CD14-positive monocyte (primary cell): ENCODE results near the gene PIGO. TPM values are rescaled to one million over a fixed set of nuclear protein-coding genes. Genes with fewer than 3 reads are reported as not detected.

ENCODE experiments used
- DNase-seq, 3 donors: peaks; one replicate each; pipeline ENCODE4 v3.0.0-alpha.2; 2011 to 2022
- H2AFZ ChIP-seq: 2 replicates; pipeline ENCODE4 v1.6.0; 2012; ENCODE audit warnings: mild to moderate bottlenecking, low read depth, low read length, inconsistent platforms; ENCODE audit not compliant: insufficient read depth, poor library complexity, severe bottlenecking
- H3K27ac ChIP-seq, 2 donors: 1 replicate in 1 of 2; 2 replicates in 1 of 2; pipeline ENCODE4 v1.5.1; 2012 to 2013; ENCODE audit warnings: low read length in 2 of 2, control low read depth in 1 of 2, inconsistent platforms in 1 of 2, low read depth in 1 of 2, mild to moderate bottlenecking in 1 of 2
- H3K27me3 ChIP-seq, 2 donors: one replicate each; pipeline versions ENCODE4 v1.6.0 to v1.6.1; 2011 to 2013; ENCODE audit warnings: low read length in 2 of 2; ENCODE audit not compliant: control insufficient read depth in 2 of 2, insufficient read depth in 2 of 2
- H3K36me3 ChIP-seq, 2 donors: replicated peaks in 1 of 2; 1 replicate in 1 of 2; 2 replicates in 1 of 2; pipeline versions ENCODE4 v1.5.1 to v1.6.1; 2012 to 2013; ENCODE audit warnings: low read length in 2 of 2, control low read depth in 1 of 2, inconsistent platforms in 1 of 2, mild to moderate bottlenecking in 1 of 2; ENCODE audit not compliant: insufficient read depth in 2 of 2, control insufficient read depth in 1 of 2
- H3K4me1 ChIP-seq, 2 donors: 1 replicate in 1 of 2; 2 replicates in 1 of 2; pipeline versions ENCODE4 v1.5.1 to v1.6.1; 2012 to 2013; ENCODE audit warnings: low read length in 2 of 2, control low read depth in 1 of 2, inconsistent platforms in 1 of 2, mild to moderate bottlenecking in 1 of 2, moderate library complexity in 1 of 2; ENCODE audit not compliant: insufficient read depth in 2 of 2, control insufficient read depth in 1 of 2
- H3K4me2 ChIP-seq: replicated peaks from 2 replicates; pipeline ENCODE3; 2012; ENCODE audit warnings: low read length, moderate library complexity, mild to moderate bottlenecking; ENCODE audit not compliant: poor library complexity, severe bottlenecking; ENCODE audit errors: extremely low read depth
- H3K4me3 ChIP-seq, 3 experiments: fragments of 200-600 bp in 1 of 3; sonication (generic) in 1 of 3; replicated peaks in 1 of 3; 1 replicate in 2 of 3; 2 replicates in 1 of 3; pipeline ENCODE4 v1.5.1; 2011 to 2013; ENCODE audit warnings: low read length in 3 of 3, mild to moderate bottlenecking in 3 of 3, control low read depth in 2 of 3, low read depth in 2 of 3, inconsistent platforms in 1 of 3, moderate library complexity in 1 of 3
- H3K79me2 ChIP-seq: 2 replicates; pipeline ENCODE4 v1.6.0; 2012; ENCODE audit warnings: mild to moderate bottlenecking, control low read depth, inconsistent platforms, low read length, moderate library complexity; ENCODE audit not compliant: insufficient read depth
- H3K9ac ChIP-seq: 2 replicates; pipeline ENCODE4 v1.6.0; 2017; ENCODE audit warnings: low read length, mild to moderate bottlenecking; ENCODE audit not compliant: insufficient read depth, poor library complexity, severe bottlenecking
- H3K9me3 ChIP-seq, 2 donors: replicated peaks in 1 of 2; 1 replicate in 1 of 2; 2 replicates in 1 of 2; pipeline versions ENCODE4 v1.5.1 to v1.6.1; 2012 to 2013; ENCODE audit warnings: low read length in 2 of 2, control low read depth in 1 of 2; ENCODE audit not compliant: control insufficient read depth in 1 of 2, insufficient read depth in 1 of 2
- H4K20me1 ChIP-seq: 2 replicates; pipeline ENCODE4 v1.6.0; 2012; ENCODE audit warnings: mild to moderate bottlenecking, low read length, control low read depth, moderate library complexity; ENCODE audit not compliant: insufficient read depth
- H3K27ac Mint-ChIP-seq, 7 donors: one replicate each; pipeline ENCODE4 v1.8.0; 2020; ENCODE audit warnings: mild to moderate bottlenecking in 7 of 7, mixed read lengths in 7 of 7, moderate library complexity in 6 of 7, inconsistent platforms in 2 of 7
- H3K27me3 Mint-ChIP-seq, 3 donors: one replicate each; pipeline ENCODE4 v1.8.0; 2021 to 2022; ENCODE audit warnings: low read depth in 3 of 3, mild to moderate bottlenecking in 3 of 3, mixed read lengths in 3 of 3, moderate library complexity in 3 of 3, inconsistent platforms in 1 of 3
- H3K36me3 Mint-ChIP-seq, 2 donors: one replicate each; pipeline ENCODE4 v1.8.0; 2020; ENCODE audit warnings: mixed read lengths in 2 of 2, inconsistent platforms in 1 of 2, mild to moderate bottlenecking in 1 of 2
- H3K4me1 Mint-ChIP-seq: one replicate; pipeline ENCODE4 v1.8.0; 2020; ENCODE audit warnings: mild to moderate bottlenecking, mixed read lengths
- H3K4me3 Mint-ChIP-seq, 2 donors: one replicate each; pipeline ENCODE4 v1.8.0; 2020; ENCODE audit warnings: mild to moderate bottlenecking in 2 of 2, mixed read lengths in 2 of 2, moderate library complexity in 1 of 2
- H3K9me3 Mint-ChIP-seq, 7 donors: one replicate each; pipeline ENCODE4 v1.8.0; 2020 to 2022; ENCODE audit warnings: mixed read lengths in 7 of 7, mild to moderate bottlenecking in 6 of 7, moderate library complexity in 6 of 7, inconsistent platforms in 2 of 7
- WGBS: methylation state at CpG from one replicate; pipeline ENCODE4 v1.1.5; 2013; ENCODE audit warnings: missing lambda C conversion rate; ENCODE audit not compliant: insufficient coverage; 5-methylcytosine and 5-hydroxymethylcytosine counted together
- intact Hi-C, 2 donors: fragments of 100-400 bp; cut with micrococcal nuclease; formaldehyde crosslinking; loops; one replicate each; pipeline versions ENCODE4 v1.15.0 to v1.15.1; 2023
- polyA plus RNA-seq, 3 donors: library from polyadenylated mRNA; depleted of rRNA in 1 of 3; unstranded in 2 of 3; stranded (reverse) in 1 of 3; fragments of 300-500 nt in 2 of 3; fragments of >200 nt in 1 of 3; fragmentation: Illumina TruSeq in 2 of 3; gene quantifications; 1 replicate in 2 of 3; 2 replicates in 1 of 3; pipeline ENCODE4 v1.2.3, GENCODE V29; 2012 to 2021
- TF ChIP-seq, protein P1 (sequence below): fragments of 200-600 bp; IDR thresholded peaks from one replicate; pipeline ENCODE4 v1.8.0; 2022; ENCODE audit warnings: antibody characterized with exemption, mild to moderate bottlenecking

Gene PIGO
- polyA plus RNA-seq, 3 donors, result 15.7 to 19.1 (median 17.3) TPM

DNA sequence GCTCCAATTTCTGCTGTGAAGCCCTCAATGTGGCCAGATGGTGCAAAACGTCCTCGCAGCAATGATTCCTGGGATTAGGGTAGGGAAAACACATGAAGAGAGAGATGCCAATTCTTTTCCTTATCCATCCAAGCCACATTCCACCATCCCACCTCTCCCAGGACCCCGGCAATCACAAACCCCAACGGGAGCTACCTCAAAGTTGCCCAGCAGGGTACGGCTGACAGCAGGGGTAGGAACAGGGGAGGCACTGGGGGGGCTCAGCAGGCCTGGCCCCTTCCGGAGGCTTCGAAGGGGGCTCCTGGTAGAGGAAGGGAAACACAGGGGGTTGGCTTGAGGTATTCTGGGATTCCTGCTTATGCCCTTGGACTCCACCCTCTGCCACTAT is 9.9 kb upstream of the PIGO start:
- H3K79me2 ChIP-seq, result peaks cover 49% of the 10 kb centered on the region
- TF ChIP-seq, protein P1, sequence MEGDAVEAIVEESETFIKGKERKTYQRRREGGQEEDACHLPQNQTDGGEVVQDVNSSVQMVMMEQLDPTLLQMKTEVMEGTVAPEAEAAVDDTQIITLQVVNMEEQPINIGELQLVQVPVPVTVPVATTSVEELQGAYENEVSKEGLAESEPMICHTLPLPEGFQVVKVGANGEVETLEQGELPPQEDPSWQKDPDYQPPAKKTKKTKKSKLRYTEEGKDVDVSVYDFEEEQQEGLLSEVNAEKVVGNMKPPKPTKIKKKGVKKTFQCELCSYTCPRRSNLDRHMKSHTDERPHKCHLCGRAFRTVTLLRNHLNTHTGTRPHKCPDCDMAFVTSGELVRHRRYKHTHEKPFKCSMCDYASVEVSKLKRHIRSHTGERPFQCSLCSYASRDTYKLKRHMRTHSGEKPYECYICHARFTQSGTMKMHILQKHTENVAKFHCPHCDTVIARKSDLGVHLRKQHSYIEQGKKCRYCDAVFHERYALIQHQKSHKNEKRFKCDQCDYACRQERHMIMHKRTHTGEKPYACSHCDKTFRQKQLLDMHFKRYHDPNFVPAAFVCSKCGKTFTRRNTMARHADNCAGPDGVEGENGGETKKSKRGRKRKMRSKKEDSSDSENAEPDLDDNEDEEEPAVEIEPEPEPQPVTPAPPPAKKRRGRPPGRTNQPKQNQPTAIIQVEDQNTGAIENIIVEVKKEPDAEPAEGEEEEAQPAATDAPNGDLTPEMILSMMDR, result no peak
- no peak for DNase-seq
- no peak overlapping the region for H3K4me2 ChIP-seq
- H3K4me1 Mint-ChIP-seq, result peaks cover 49% of the 10 kb centered on the region
- H3K36me3 ChIP-seq, result peaks cover 49 to 67% of the 10 kb centered on the region in 2 donors
- H3K36me3 Mint-ChIP-seq, result peaks cover 46 to 70% of the 10 kb centered on the region in 2 donors
- peaks cover 0 to 1% (median 0%) of the 10 kb centered on the region in 7 donors for H3K9me3 Mint-ChIP-seq
- H3K4me1 ChIP-seq, result peaks cover 37 to 50% of the 10 kb centered on the region in 2 donors
- H3K27ac ChIP-seq, result no peak overlapping the region
- no CpG with 5 or more reads among the region's 7 CpGs for WGBS
- H3K27me3 ChIP-seq, result no peaks in the 10 kb centered on the region
- H2AFZ ChIP-seq, result no peak overlapping the region
- peaks cover 0 to 3% (median 0%) of the 10 kb centered on the region in 3 donors for H3K27me3 Mint-ChIP-seq
- H3K4me3 Mint-ChIP-seq, result no peak overlapping the region
- intact Hi-C loops, result no loop called here
- peak overlapping the region in 1 of 7 donors; percentile 71 for H3K27ac Mint-ChIP-seq
- no peak overlapping the region for H3K4me3 ChIP-seq
- H3K9me3 ChIP-seq, result no peaks in the 10 kb centered on the region
- H4K20me1 ChIP-seq, result peaks cover 81% of the 10 kb centered on the region
- H3K9ac ChIP-seq, result no peak overlapping the region

- Histone ChIP-seq H3K9me3 (no peaks in the 10 kb centered on the region), H3K27me3 (no peaks in the 10 kb centered on the region), H3K4me2 (no peak overlapping the region), H3K4me1 (peaks cover 33 to 45% of the 10 kb centered on the region in 2 donors), H2AFZ (no peak overlapping the region), H3K9ac (no peak overlapping the region), H3K4me3 (no peak overlapping the region), H3K79me2 (peaks cover 43% of the 10 kb centered on the region), H3K27ac (peak overlapping the region in 1 of 2 donors; percentile 20), H4K20me1 (peaks cover 75% of the 10 kb centered on the region), H3K36me3 (peaks cover 53 to 73% of the 10 kb centered on the region in 2 donors)
- no peak for DNase-seq
- 98% methylated on average over 6 of the region's 13 CpGs for WGBS
- H3K36me3 Mint-ChIP-seq, result peaks cover 52 to 74% of the 10 kb centered on the region in 2 donors
- no peak overlapping the region for H3K4me3 Mint-ChIP-seq
- H3K27me3 Mint-ChIP-seq, result peaks cover 0 to 3% (median 0%) of the 10 kb centered on the region in 3 donors
- intact Hi-C loops, result no loop called here
- peaks cover 44% of the 10 kb centered on the region for H3K4me1 Mint-ChIP-seq
- TF ChIP-seq, protein P1, result no peak
- peak overlapping the region in 5 of 7 donors; percentile 23 to 71 (median 61) for H3K27ac Mint-ChIP-seq
- H3K9me3 Mint-ChIP-seq, result peaks cover 0 to 1% (median 0%) of the 10 kb centered on the region in 7 donors
Measured at GRCh38 chr9:35105571-35106342, 9.4 kb upstream of the PIGO start.
